ENCODE measurements around the gene LMX1B.

Gene LMX1B

GRCh38 chr9:126626127-126626925, 12.6 kb downstream of the LMX1B start:
- Histone ChIP-seq H3F3A (ENCODE audit: control insufficient read depth, insufficient read depth) (no peaks in the 10 kb centered on the region), H3K4me2 (ENCODE audit: low read length) (no peak overlapping the region), H3K9me2 (replicated peaks; ENCODE audit: control insufficient read depth, low read length) (no peaks in the 10 kb centered on the region), H3K79me2 (ENCODE audit: control insufficient read depth, low read length) (no peaks in the 10 kb centered on the region), H3K27ac (ENCODE audit: low read depth, low read length) (no peak overlapping the region), H3K9me3 (ENCODE audit: control insufficient read depth, insufficient read depth, low read length) (no peaks in the 10 kb centered on the region), H3K4me1 (ENCODE audit: control insufficient read depth, low read length) (peaks cover 3% of the 10 kb centered on the region; the same call in 1 of the 2 replicates), H3K4me3 (ENCODE audit: low read length) (no peak overlapping the region), H3K36me3 (ENCODE audit: control insufficient read depth, low read length) (no peaks in the 10 kb centered on the region), H3K27me3 (ENCODE audit: control insufficient read depth, low read length) (peaks cover 69% of the 10 kb centered on the region), H4K20me1 (ENCODE audit: control insufficient read depth, insufficient read depth, low read depth, low read length) (no peaks in the 10 kb centered on the region)
- no peak for TF ChIP-seq EZH2phosphoT487 (IDR thresholded peaks at IDR 0.05; ENCODE audit: borderline replicate concordance, low read length)
- TF ChIP-seq CTCF (IDR thresholded peaks at IDR 0.05; ENCODE audit: low read depth, low read length, poor library complexity, severe bottlenecking) = no peak

- peaks cover 3% of the 10 kb centered on the region; the same call in 1 of the 2 replicates for H3K4me1 ChIP-seq (ENCODE audit: control insufficient read depth, low read length)
- H3K4me3 ChIP-seq (ENCODE audit: low read length) = no peak overlapping the region
- no peak overlapping the region for H3K27ac ChIP-seq (ENCODE audit: low read depth, low read length)
- no peaks in the 10 kb centered on the region for H3F3A ChIP-seq (ENCODE audit: control insufficient read depth, insufficient read depth)
- no peaks in the 10 kb centered on the region for H4K20me1 ChIP-seq (ENCODE audit: control insufficient read depth, insufficient read depth, low read depth, low read length)
- TF ChIP-seq CTCF (IDR thresholded peaks at IDR 0.05; ENCODE audit: low read depth, low read length, poor library complexity, severe bottlenecking) (no peak), EZH2phosphoT487 (IDR thresholded peaks at IDR 0.05; ENCODE audit: borderline replicate concordance, low read length) (no peak)
- no peak overlapping the region for H3K4me2 ChIP-seq (ENCODE audit: low read length)
- H3K9me3 ChIP-seq (ENCODE audit: control insufficient read depth, insufficient read depth, low read length) = no peaks in the 10 kb centered on the region
- H3K79me2 ChIP-seq (ENCODE audit: control insufficient read depth, low read length) = no peaks in the 10 kb centered on the region
- peaks cover 69% of the 10 kb centered on the region for H3K27me3 ChIP-seq (ENCODE audit: control insufficient read depth, low read length)
- no peaks in the 10 kb centered on the region for H3K9me2 ChIP-seq (replicated peaks; ENCODE audit: control insufficient read depth, low read length)
- no peaks in the 10 kb centered on the region for H3K36me3 ChIP-seq (ENCODE audit: control insufficient read depth, low read length)
These were observed 13.2 kb downstream of the LMX1B start for GRCh38 chr9:126626926-126627233.

GRCh38 chr9:126628146-126628545, 14.4 kb downstream of the LMX1B start:
- no peaks in the 10 kb centered on the region for H3K9me2 ChIP-seq (replicated peaks; ENCODE audit: control insufficient read depth, low read length)
- no peaks in the 10 kb centered on the region for H3K9me3 ChIP-seq (ENCODE audit: control insufficient read depth, insufficient read depth, low read length)
- H3K79me2 ChIP-seq (ENCODE audit: control insufficient read depth, low read length) = no peaks in the 10 kb centered on the region
- H3F3A ChIP-seq (ENCODE audit: control insufficient read depth, insufficient read depth) = no peaks in the 10 kb centered on the region
- H3K4me3 ChIP-seq (ENCODE audit: low read length) = no peak overlapping the region
- no peak overlapping the region for H3K27ac ChIP-seq (ENCODE audit: low read depth, low read length)
- no peak overlapping the region for H3K4me2 ChIP-seq (ENCODE audit: low read length)
- peaks cover 3% of the 10 kb centered on the region; the same call in 1 of the 2 replicates for H3K4me1 ChIP-seq (ENCODE audit: control insufficient read depth, low read length)
- peaks cover 59% of the 10 kb centered on the region for H3K27me3 ChIP-seq (ENCODE audit: control insufficient read depth, low read length)
- TF ChIP-seq EZH2phosphoT487 (IDR thresholded peaks at IDR 0.05; ENCODE audit: borderline replicate concordance, low read length) (no peak), CTCF (IDR thresholded peaks at IDR 0.05; ENCODE audit: low read depth, low read length, poor library complexity, severe bottlenecking) (no peak)
- H4K20me1 ChIP-seq (ENCODE audit: control insufficient read depth, insufficient read depth, low read depth, low read length) = no peaks in the 10 kb centered on the region
- H3K36me3 ChIP-seq (ENCODE audit: control insufficient read depth, low read length) = no peaks in the 10 kb centered on the region
